IMR-90 (cell line): ENCODE data around the gene ANGEL1.

ENCODE experiments used
- CTCF ChIP-seq: conservative IDR thresholded peaks from 2 replicates; pipeline ENCODE4 v1.5.1; 2012; ENCODE audit warnings: mild to moderate bottlenecking, low read depth, low read length, improper control_type of control experiment
- NFE2L2 ChIP-seq: fragments of 150-350 bp; IDR thresholded peaks from 2 replicates; pipeline ENCODE4 v1.6.1; 2016; ENCODE audit warnings: low read depth, mild to moderate bottlenecking, low read length
- POLR2A ChIP-seq: IDR thresholded peaks from 2 replicates; pipeline ENCODE4 v1.6.1; 2012; ENCODE audit warnings: mild to moderate bottlenecking, low read depth, low read length
- RAD21 ChIP-seq: IDR thresholded peaks from 2 replicates; pipeline ENCODE4 v1.6.1; 2012; ENCODE audit warnings: low read length, improper control_type of control experiment
- SMC3 ChIP-seq: fragments of 150-350 bp; IDR thresholded peaks from 2 replicates; pipeline ENCODE4 v1.6.1; 2016; ENCODE audit warnings: low read depth, mild to moderate bottlenecking, antibody characterized with exemption, low read length, moderate library complexity

- no peak for TF ChIP-seq RAD21
- TF ChIP-seq CTCF = no peak
- TF ChIP-seq POLR2A = no peak
- no peak for TF ChIP-seq SMC3
- TF ChIP-seq NFE2L2 = no peak
Observed at GRCh38 chr14:76769636-76770292, 42.9 kb downstream of the ANGEL1 start.
